Measurements from ENCODE around the gene APOBEC3H. TPM values are rescaled to one million over a fixed set of nuclear protein-coding genes. Genes with fewer than 3 reads are reported as not detected.

Gene APOBEC3H
- total RNA-seq, 1 experiment from 2014 or later = not detected

DNA sequence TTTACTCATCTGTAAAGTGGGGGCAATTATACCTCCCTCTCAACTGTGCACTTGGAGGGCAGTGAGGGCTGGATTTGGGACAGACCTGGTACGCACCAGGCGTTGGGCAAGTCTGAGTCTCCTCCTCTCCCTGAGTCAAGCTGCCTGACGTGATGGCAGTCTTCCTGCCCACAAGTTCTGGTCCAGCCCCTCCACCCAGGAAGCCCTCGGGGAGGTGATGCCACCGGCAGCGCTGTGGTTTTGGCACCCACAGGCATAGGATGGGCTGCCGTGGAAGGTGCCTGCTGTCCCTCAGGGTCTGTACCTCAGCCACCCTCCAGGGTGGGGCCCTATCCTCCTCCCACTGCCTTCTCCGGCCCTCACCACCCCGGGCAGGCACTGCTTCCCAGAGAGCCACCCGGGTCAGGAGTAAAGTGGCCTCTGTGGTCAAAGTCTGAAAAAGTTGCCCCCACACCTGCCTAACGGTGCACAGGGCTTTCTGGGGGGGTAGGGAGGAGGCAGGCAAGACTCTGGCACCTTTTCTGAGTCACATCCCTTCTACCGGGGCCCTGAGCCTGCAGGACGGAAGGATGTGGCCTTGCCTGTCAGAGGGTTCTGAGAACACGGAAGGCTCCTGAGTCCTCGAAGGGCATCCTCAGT is 6.5 kb upstream of the APOBEC3H start:
- no peak overlapping the region for H3K4me3 ChIP-seq
- no peaks in the 10 kb centered on the region for H3K4me1 ChIP-seq
- H3K27ac ChIP-seq = no peak overlapping the region
- DNase-seq = no peak
- no peaks in the 10 kb centered on the region for H3K36me3 ChIP-seq
- H3K9me3 ChIP-seq (replicated peaks) = no peaks in the 10 kb centered on the region
- H3K27me3 ChIP-seq = peaks cover 7% of the 10 kb centered on the region; the same call in 1 of the 2 replicates

DNA sequence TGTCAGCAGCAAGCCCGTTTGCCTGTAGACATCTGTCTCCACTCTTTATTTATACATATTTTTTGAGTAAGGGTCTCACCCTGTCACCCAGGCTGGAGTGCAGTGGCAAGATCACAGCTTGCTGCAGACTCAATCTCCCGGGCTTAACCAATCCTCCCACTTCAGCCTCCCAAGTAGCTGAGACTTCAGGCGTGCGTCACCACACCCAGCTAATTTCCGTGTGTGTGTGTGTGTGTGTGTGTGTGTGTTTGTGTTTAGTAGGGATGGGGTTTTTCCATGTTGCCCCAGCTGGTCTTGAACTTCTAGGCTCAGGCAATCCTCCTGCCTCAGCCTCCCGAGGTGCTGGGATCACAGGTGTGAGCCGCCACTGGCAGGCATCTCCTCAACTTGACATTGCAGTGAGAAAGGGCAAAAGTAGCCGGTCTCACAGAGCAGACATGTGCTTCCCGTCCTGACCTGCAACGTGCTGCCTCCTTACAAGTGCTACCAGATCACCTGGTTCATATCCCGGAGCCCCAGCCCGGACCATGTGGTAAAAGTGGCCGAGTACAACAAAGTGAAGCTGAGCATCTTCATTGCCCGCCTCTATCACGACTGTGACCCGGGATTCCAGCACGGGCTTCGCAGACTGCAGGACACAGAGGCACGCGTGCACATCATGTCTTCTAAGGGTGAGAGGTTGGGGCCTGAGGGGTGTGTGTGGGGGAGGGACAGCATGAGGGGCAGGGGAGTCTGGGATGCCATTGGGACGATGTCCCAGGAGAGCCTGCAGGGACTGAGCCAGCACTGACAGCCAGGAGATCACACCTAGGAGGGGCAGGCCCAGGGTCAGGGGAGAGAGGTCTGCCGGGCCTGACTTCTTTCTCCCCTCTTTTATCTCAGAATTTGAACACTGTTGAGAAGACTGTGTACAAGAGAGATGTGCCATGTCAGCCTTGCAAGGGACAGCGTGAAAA is 5.6 kb upstream of the APOBEC3H start:
- H3K36me3 ChIP-seq = no peaks in the 10 kb centered on the region

DNA sequence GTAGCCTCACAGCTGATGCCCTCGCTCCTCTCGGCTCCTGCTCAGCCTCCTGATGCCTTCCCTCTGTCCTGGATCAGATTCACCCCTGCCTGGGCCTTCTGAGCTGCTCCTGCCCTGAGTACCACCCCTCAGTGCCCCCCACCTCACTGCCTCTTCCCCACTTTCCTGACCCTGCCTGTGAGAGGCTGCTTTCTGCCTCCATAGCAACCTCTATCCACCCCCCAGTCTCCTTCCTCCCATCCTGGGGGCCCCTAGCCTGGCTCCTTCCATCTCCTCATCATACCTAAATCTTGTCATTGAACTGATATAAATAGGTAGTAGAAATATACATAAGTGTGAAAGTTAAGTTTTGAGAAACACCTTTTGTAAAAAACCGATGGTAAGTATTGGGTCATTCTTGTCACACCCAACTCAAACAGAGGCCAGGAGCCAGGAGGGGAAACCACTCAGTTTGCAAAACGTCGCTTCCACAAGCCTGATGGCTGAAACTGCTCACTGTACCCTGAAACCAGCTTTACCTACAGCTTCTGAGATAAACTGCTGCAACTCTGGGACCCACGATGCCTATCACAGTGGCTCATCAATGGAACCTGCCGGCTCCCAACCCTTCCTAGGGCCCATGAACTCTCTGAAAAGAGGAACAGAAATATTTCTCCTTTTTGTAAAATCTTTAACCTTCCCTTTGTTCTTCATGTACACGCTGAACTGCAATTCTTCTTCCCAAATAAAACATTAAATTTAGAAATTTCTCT is 4.8 kb upstream of the APOBEC3H start:
- Histone ChIP-seq H3K27me3 (no peaks in the 10 kb centered on the region; the same call in 1 of the 2 replicates), H3K36me3 (no peaks in the 10 kb centered on the region), H3K4me1 (no peaks in the 10 kb centered on the region), H3K27ac (no peak overlapping the region), H3K4me3 (no peak overlapping the region), H3K9me3 (replicated peaks) (no peaks in the 10 kb centered on the region)
- DNase-seq = no peak

More for the DNA sequence above, 5.6 kb upstream of the APOBEC3H start:
- H3K4me3 ChIP-seq = no peak overlapping the region
- no peak overlapping the region for H3K27ac ChIP-seq
- no peak for DNase-seq
- no peaks in the 10 kb centered on the region for H3K4me1 ChIP-seq
- H3K9me3 ChIP-seq (replicated peaks) = no peaks in the 10 kb centered on the region
- H3K27me3 ChIP-seq = peaks cover 1% of the 10 kb centered on the region; the same call in 1 of the 2 replicates

DNA sequence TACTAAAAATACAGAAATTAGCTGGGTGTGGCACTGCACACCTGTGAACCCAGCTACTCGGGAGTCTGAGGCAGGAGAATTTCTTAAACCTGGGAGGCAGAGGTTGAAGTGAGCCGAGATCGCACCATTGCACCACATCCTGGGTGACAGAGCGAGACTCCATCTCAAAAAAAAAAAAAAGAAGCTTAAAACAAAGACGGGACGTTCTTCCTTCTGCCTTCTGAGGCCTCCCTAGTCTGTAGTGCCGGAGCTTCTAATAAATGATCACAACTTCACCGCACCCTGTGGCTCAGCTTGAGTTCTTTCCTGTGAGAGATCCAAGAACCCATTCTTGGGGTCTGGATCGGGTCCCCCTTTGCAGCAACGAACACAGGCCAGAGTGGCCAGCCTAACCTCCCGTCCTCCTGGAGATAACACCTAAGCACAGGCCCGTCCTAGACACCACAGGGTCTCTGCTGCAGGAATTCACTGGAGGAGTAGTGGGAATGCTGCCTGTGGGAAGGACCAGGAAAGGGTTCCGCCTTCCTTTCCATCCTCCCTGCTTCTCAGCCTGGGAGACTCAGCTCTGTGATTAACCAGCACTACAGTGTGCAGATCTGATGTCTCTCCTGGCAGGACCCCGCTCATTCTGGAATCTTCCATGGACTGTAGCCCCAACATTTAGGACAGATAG is 2.2 kb upstream of the APOBEC3H start:
- no peaks in the 10 kb centered on the region for H3K36me3 ChIP-seq
- no peaks in the 10 kb centered on the region for H3K27me3 ChIP-seq
- no peak for DNase-seq
- no peak overlapping the region for H3K4me3 ChIP-seq
- H3K4me1 ChIP-seq = no peaks in the 10 kb centered on the region
- H3K9me3 ChIP-seq (replicated peaks) = no peaks in the 10 kb centered on the region
- no peak overlapping the region for H3K27ac ChIP-seq

DNA sequence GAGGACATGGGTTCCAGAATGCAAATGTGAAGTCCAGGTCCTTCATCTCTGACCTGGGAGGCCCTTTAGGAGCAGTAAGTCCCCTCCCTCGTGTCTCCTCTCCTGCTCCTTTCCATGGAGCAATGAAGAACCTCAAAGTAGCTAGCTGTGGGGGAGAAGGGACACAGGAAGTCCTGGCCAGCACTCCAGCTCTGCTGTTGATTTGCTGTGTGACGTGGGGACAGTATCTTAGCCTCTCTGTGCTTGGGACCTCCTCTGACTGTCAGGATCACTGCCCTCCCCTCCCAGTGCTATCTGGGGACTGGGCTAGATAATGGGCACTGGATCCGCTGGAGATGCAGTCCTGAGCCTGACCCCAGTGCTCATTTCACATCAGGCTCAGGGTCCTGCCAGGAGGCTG is 1.1 kb upstream of the APOBEC3H start:
- Histone ChIP-seq H3K36me3 (no peaks in the 10 kb centered on the region), H3K27ac (no peak overlapping the region), H3K4me1 (no peaks in the 10 kb centered on the region), H3K9me3 (replicated peaks) (no peaks in the 10 kb centered on the region), H3K27me3 (no peaks in the 10 kb centered on the region), H3K4me3 (no peak overlapping the region)
- DNase-seq = no peak

DNA sequence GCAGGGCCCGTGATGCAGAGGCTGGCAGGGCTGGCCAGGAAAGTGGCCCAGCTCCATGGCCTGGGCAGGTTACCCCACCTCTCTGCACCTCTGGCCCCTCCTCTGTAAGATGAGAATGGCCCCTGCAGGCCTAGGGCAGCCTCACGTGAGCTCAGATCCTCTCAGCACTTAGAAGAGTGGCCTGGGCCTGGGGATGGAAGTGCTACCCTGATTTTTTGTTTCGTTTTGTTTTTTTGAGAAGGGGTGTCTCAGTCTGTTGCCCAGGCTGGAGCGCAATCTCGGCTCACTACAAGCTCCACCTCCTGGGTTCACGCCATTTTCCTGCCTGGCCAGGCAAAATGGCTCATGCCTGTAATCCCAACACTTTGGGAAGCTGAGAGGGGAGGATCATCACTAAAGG is 982 bp downstream of the APOBEC3H start:
- Histone ChIP-seq H3K4me1 (no peaks in the 10 kb centered on the region), H3K27ac (no peak overlapping the region), H3K36me3 (no peaks in the 10 kb centered on the region), H3K27me3 (no peaks in the 10 kb centered on the region), H3K9me3 (replicated peaks) (no peaks in the 10 kb centered on the region), H3K4me3 (no peak overlapping the region)
- DNase-seq = no peak

DNA sequence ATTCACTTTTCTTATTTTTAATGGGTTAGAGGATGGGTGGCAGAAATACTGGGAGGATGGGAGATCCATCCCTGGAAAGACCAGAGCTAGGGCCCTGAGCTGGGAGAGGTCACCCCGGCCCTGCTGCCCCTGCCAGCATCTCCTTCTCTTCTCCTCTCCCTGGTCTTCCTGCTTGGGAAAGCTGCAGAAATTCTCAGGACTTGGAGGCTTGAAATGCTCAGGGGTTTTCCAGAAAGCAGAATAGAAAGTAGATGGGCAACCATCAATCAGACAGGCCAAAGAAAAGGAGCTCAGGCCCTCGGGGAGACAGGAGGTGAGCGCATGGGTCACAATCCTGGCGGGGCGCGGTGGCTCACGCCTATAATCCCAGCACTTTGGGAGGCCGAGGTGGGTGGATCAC is 1.5 kb downstream of the APOBEC3H start:
- H3K36me3 ChIP-seq = no peaks in the 10 kb centered on the region
- no peak overlapping the region for H3K27ac ChIP-seq
- no peak overlapping the region for H3K4me3 ChIP-seq
- H3K27me3 ChIP-seq = no peaks in the 10 kb centered on the region
- H3K4me1 ChIP-seq = no peaks in the 10 kb centered on the region
- DNase-seq = no peak
- no peaks in the 10 kb centered on the region for H3K9me3 ChIP-seq (replicated peaks)

DNA sequence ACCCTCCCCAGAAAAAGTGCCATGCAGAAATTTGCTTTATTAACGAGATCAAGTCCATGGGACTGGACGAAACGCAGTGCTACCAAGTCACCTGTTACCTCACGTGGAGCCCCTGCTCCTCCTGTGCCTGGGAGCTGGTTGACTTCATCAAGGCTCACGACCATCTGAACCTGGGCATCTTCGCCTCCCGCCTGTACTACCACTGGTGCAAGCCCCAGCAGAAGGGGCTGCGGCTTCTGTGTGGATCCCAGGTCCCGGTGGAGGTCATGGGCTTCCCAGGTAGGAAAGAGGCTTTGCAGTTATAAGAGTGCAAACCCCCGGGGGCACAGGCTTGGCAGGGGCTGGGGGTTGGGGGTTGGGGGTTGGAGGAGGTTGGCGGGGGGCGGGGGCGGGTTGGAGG is 4.2 kb downstream of the APOBEC3H start:
- H3K9me3 ChIP-seq (replicated peaks) = no peaks in the 10 kb centered on the region
- H3K4me3 ChIP-seq = no peak overlapping the region
- no peaks in the 10 kb centered on the region for H3K36me3 ChIP-seq
- H3K27ac ChIP-seq = no peak overlapping the region
- H3K27me3 ChIP-seq = 0 out of 2 replicates have a peak, but pooled peaks cover 4% of the 10 kb centered on the region
- no peaks in the 10 kb centered on the region for H3K4me1 ChIP-seq
- no peak for DNase-seq

DNA sequence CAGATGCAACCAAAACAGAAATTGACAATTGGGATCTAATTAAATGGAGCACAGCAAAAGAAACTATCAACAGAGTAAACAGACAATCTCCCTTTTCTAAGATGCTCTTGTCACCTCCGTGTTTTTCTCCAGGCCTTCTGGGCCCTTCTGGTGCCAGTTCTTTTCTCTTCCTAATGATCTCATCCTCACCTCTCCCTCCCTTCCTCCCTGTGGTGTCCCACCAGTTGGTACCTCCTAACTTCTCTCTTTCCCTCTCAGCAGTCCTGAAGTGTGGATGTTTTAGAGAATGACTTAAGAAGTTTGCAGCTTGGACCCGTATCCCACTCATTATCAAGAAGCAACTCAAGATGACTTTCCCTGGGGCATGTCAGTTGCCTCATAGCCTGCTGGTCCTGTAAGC is 6.4 kb downstream of the APOBEC3H start:
- Histone ChIP-seq H3K4me1 (no peaks in the 10 kb centered on the region), H3K27me3 (peaks cover 4% of the 10 kb centered on the region; the same call in 1 of the 2 replicates), H3K4me3 (no peak overlapping the region), H3K9me3 (replicated peaks) (no peaks in the 10 kb centered on the region), H3K36me3 (no peaks in the 10 kb centered on the region), H3K27ac (no peak overlapping the region)
- no peak for DNase-seq

DNA sequence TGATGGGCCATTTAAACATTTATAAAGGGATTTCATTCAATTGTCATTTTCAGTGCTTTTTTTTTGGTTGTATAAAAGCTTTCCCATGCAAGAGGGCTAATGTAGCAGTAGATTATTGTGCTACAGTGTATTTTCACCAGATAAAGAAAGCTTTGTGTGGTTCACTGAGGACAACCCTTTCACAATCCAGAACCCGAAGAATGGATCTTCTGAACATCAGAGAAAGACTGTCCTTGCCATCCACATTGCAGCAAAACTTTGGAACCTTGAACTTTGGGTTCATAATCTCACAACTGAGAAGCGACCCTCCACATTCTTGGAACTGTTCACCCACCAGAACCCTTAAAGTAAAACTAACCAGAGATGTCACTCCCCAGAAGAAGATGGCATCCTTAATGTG is 9.3 kb downstream of the APOBEC3H start:
- H3K9me3 ChIP-seq (replicated peaks) = no peaks in the 10 kb centered on the region
- peaks cover 4% of the 10 kb centered on the region; the same call in 1 of the 2 replicates for H3K27me3 ChIP-seq
- H3K27ac ChIP-seq = no peak overlapping the region
- no peaks in the 10 kb centered on the region for H3K4me1 ChIP-seq
- H3K36me3 ChIP-seq = no peaks in the 10 kb centered on the region
- no peak overlapping the region for H3K4me3 ChIP-seq
- no peak for DNase-seq

DNA sequence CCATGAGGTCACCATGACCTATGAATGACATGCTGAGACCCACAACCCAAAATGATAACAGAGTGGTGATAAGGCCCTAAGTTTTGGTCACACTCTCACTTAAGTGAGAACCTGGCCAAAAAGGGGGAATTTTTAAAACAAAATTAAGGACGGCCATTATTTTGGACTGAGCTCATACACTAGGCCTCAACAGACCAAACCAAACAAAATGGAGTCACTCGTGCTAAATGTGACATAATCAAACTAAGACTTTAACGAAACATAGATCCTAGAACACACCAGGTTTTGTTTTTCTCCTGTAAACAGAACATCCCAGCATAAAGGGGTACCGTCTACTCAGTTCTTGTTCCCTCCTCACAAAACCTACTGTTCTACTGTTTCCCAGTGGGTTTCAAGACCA is 11.4 kb downstream of the APOBEC3H start:
- Histone ChIP-seq H3K9me3 (replicated peaks) (no peaks in the 10 kb centered on the region; the same call in 1 of the 2 replicates), H3K4me1 (no peaks in the 10 kb centered on the region), H3K4me3 (no peak overlapping the region), H3K27me3 (peaks cover 4% of the 10 kb centered on the region; the same call in 1 of the 2 replicates), H3K36me3 (no peaks in the 10 kb centered on the region), H3K27ac (no peak overlapping the region)
- no peak for DNase-seq

DNA sequence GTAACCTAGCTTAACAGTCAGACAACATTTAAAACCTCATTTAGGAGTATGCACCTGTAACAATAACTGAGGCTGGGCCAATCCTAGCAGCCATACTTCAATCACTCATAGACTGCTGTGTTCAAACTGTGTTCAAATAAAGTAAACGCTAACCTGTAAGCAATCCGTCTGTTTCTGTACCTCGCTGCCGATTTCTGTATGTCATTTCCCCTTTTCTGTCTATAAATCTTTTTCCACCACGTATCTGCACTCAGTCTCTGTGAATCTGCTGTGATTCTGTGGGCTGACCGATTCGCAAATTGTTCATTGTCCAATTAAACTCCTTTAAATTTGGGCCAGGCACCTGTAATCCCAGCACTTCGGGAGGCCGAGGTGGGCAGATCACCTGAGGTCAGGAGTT is 12.3 kb downstream of the APOBEC3H start:
- H3K27ac ChIP-seq = no peak overlapping the region
- no peaks in the 10 kb centered on the region; the same call in 1 of the 2 replicates for H3K9me3 ChIP-seq (replicated peaks)
- H3K4me3 ChIP-seq = no peak overlapping the region
- no peak for DNase-seq
- H3K36me3 ChIP-seq = no peaks in the 10 kb centered on the region
- no peaks in the 10 kb centered on the region for H3K4me1 ChIP-seq
- H3K27me3 ChIP-seq = peaks cover 4% of the 10 kb centered on the region; the same call in 1 of the 2 replicates

DNA sequence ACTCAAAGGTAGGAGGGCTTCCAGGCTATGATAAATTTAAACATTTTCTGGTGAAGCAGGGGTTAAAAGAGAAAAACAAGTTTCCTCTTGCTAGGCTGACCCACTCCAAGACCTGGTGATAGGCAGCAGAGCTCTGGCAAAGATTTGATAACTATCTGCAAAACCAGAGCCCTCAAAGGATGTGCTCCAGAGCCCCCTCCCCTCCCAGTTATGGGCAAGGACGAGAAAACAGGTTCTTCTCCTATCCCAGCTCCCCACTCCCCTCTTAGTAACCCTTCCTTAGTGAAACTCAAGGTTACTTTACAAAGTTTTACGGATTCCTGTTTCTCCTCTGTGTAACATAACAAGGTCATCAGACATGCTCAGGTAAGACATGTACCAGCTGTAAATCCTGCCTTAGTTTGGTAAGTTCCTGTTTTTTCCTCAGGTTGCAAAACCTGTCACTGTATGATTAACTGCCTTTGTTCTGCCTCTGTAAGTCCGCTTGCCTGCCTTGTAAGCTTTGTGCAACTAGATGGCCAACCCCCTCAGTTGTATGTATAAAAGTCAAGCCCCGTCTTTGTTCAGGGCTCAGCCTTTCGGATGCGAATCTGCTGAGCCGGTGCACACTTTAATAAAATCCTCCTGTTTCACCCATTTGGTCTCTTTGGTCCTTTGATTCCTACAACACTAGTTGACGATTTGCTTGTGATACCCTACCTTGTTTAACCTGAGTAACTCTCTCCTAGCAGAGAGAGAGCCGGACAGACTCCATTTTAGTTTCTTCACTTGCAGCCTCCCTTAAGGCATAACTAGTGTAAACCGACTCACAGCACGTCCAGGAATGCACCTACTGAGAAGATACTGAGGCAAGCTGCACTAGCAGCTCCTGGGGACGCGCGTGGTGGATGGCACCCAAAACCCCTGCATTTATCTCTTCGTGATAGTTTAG is 13.9 kb downstream of the APOBEC3H start:
- no peaks in the 10 kb centered on the region; the same call in 1 of the 2 replicates for H3K9me3 ChIP-seq (replicated peaks)
- no peaks in the 10 kb centered on the region for H3K4me1 ChIP-seq
- H3K36me3 ChIP-seq = no peaks in the 10 kb centered on the region
- no peak for DNase-seq
- peaks cover 11% of the 10 kb centered on the region; the same call in 1 of the 2 replicates for H3K27me3 ChIP-seq
- H3K27ac ChIP-seq = no peak overlapping the region
- H3K4me3 ChIP-seq = no peak overlapping the region
